VCaP (cell line): ENCODE data around the gene PLA2G4C.

ENCODE experiments used
- H3K27ac ChIP-seq: fragments of 450-650 bp; 2 replicates; pipeline ENCODE4 v1.5.1; 2017
- CTCF ChIP-seq: fragments of 450-650 bp; conservative IDR thresholded peaks from 2 replicates; pipeline ENCODE4 v1.5.1; 2017; ENCODE audit warnings: mild to moderate bottlenecking, moderate library complexity

The PLA2G4C gene

DNA sequence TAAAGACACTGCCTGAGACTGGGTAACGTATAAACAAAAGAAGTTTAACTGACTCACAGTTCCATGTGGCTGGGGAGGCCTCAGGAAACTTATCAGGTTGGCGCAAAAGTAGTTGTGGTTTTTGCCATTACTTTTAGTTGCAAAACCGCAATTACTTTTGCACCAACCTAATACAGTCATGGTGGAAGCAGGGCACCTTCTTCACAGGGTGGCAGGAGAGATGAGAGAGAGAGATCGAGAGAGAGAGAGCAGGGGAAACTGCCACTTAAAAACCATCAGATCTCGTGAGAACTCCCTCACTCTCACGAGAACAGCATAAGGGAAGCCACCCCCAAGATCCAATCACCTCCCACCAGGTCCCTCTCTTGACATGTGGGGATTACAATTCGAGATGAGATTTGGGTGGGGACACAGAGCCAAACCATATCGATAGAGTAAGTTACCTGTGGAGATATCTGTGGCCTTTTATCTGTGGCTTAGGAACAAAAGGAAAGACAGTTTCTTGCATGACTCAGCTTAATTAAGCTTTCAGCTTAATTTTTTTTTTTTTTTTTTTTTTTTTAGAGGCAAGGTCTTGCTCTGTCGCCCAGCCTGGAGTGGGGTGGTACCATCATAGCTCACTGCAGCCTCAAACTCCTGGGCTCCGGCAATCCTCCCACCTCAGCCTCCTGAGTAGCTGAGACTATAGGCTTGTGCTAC lies 59.1 kb downstream of the PLA2G4C start:
- no peak overlapping the region for H3K27ac ChIP-seq
- TF ChIP-seq CTCF = no peak

DNA sequence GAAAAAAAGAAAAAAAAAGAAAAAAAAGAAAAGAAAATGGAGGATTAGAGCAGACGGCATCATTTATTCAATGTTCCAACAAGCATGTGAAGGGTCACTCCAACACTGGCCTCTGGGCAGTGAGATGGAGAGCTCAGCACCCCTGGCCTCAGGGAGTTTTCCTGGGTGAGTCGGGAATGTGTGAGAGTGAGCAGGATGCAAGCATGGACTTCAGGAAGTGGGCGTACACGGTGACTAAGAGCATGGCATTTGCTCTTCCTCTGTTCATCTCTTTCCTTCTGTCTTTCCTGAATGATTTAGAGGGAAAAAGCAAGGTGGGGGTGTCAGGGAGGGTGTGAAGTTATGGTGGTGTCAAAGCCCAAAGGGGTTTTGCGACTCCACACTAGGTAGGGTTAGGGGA lies 66.1 kb downstream of the PLA2G4C start:
- no peak for TF ChIP-seq CTCF
- H3K27ac ChIP-seq = no peak overlapping the region

GRCh38 chr19:48043675-48044258 lies 66.8 kb downstream of the PLA2G4C start, which contains the start of gene CABP5:
CABP5 (minus strand) TSS chr19:48044079; CDS start chr19:48043922, 157 bp downstream.
- no peak within 1 kb of the TSS for H3K27ac ChIP-seq
- no peak for TF ChIP-seq CTCF

DNA sequence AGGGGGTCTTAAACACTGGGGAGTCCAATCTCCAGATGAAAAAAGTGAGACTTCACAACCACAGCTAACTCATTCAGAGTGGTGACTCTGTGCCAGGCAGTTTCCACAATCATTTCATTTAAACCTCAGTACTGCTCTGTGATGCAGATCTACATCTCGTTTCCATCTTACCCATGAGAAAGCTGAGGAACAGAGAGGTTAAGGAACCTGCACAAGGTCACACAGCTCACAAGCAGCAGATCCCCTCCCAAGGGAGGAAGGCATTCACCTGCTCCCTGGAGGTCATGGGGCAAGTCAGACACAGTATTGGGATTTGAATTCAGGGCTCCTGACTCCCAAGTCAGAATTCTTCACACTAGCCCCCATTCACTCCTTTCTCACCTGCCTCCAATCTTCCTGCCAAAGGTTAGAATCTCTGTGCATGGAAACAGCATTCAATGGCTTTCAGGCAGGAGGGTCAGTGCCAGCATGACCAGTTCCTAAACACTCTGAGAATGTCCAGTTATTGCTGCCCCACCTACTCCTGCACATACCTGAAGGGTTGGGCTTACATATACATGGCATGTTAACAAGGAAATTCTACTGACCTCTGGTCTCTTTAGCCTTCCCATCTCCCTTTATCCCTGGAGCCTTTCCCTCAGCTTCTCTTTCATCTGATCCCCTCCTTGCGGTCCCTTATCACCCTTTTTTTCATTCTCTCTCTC lies 68.6 kb downstream of the PLA2G4C start:
- no peak overlapping the region for H3K27ac ChIP-seq
- no peak for TF ChIP-seq CTCF

GRCh38 chr19:48036765-48037164 lies 73.9 kb downstream of the PLA2G4C start:
- no peak for TF ChIP-seq CTCF
- no peak overlapping the region for H3K27ac ChIP-seq

- H3K27ac ChIP-seq = no peak overlapping the region
- no peak for TF ChIP-seq CTCF
Measured at GRCh38 chr19:48033604-48034003, 77.0 kb downstream of the PLA2G4C start.

DNA sequence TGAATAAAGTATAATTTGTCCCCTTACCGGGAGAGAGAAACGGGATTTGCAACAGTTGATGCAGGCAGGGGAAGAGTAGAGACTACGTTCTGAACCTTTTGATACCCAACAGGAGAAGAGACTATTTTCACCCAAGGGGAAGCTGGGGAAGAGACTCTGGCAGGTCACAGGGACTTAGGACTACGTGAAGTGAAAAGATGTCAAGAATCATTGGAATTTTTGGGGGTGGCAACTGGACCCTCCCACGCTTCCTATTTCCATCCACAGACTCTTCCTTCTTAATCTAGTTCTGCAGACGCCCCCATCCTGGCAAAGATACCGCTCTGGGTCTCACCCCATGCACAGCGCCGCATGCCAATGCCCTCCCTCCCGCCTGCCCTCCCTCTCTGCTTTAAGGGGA lies 80.5 kb downstream of the PLA2G4C start:
- TF ChIP-seq CTCF = no peak
- H3K27ac ChIP-seq = no peak overlapping the region
